ENCODE measurements around the gene SOX18. TPM values are rescaled to one million over a fixed set of nuclear protein-coding genes. Genes with fewer than 3 reads are reported as not detected.

The SOX18 gene
- total RNA-seq, 4 donors from 2014 or later = 5.6 to 19.0 (median 12.8) TPM

DNA sequence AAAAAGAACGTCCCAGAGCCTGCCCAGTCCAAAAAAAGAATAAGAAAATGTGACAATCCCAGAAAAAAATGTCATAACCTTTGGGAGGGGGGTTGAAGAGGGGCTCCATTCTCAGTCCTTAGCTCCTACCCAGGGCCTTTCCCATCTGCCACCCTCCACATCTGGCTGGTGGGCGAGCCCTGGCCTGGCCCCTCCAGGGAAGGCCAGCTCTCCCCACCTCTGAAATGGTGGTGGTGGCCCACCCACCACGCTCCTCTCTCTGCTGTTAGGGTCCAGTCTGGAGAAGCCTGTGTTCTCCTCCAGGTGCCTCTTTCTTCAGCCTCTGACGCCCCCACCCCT is 29.5 kb upstream of the SOX18 start:
- DNase-seq (ENCODE audit: extremely low spot score) = no peak
- H3K9me3 ChIP-seq = no peaks in the 10 kb centered on the region
- TF ChIP-seq POLR2A (IDR thresholded peaks at IDR 0.05; ENCODE audit: low read depth) (no peak), EP300 (IDR thresholded peaks at IDR 0.05) (no peak), POLR2AphosphoS5 (IDR thresholded peaks at IDR 0.05) (no peak)
- TF ChIP-seq, protein P1, sequence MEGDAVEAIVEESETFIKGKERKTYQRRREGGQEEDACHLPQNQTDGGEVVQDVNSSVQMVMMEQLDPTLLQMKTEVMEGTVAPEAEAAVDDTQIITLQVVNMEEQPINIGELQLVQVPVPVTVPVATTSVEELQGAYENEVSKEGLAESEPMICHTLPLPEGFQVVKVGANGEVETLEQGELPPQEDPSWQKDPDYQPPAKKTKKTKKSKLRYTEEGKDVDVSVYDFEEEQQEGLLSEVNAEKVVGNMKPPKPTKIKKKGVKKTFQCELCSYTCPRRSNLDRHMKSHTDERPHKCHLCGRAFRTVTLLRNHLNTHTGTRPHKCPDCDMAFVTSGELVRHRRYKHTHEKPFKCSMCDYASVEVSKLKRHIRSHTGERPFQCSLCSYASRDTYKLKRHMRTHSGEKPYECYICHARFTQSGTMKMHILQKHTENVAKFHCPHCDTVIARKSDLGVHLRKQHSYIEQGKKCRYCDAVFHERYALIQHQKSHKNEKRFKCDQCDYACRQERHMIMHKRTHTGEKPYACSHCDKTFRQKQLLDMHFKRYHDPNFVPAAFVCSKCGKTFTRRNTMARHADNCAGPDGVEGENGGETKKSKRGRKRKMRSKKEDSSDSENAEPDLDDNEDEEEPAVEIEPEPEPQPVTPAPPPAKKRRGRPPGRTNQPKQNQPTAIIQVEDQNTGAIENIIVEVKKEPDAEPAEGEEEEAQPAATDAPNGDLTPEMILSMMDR (IDR thresholded peaks at IDR 0.05) = no peak
- peaks cover 0 to 19% (median 3%) of the 10 kb centered on the region in 4 donors for H3K27me3 ChIP-seq
- intact Hi-C loops (cut with DNase I) = no loop called here
- H3K4me3 ChIP-seq = peak overlapping the region; percentile 67 to 86 (median 76)
- 11% methylated on average over 4 of the region's 4 CpGs for WGBS
- peak overlapping the region; percentile 58 to 80 (median 70) for H3K27ac ChIP-seq (replicated peaks in 1 of 4)
- peaks cover 0 to 12% (median 8%) of the 10 kb centered on the region in 4 donors for H3K36me3 ChIP-seq
- peaks cover 33 to 51% (median 39%) of the 10 kb centered on the region in 4 donors for H3K4me1 ChIP-seq

GRCh38 chr20:64077876-64078551 is 28.6 kb upstream of the SOX18 start:
- peaks cover 27 to 43% (median 30%) of the 10 kb centered on the region in 4 donors for H3K4me1 ChIP-seq
- WGBS = 52% methylated on average over 9 of the region's 15 CpGs
- no peaks in the 10 kb centered on the region for H3K9me3 ChIP-seq
- H3K27me3 ChIP-seq = peaks cover 0 to 10% (median 0%) of the 10 kb centered on the region in 4 donors
- DNase-seq (ENCODE audit: extremely low spot score) = no peak
- H3K27ac ChIP-seq (replicated peaks in 1 of 4) = no peak overlapping the region
- intact Hi-C loops (cut with DNase I) = no loop called here
- TF ChIP-seq POLR2A (IDR thresholded peaks at IDR 0.05; ENCODE audit: low read depth) (no peak), EP300 (IDR thresholded peaks at IDR 0.05) (no peak), POLR2AphosphoS5 (IDR thresholded peaks at IDR 0.05) (no peak)
- TF ChIP-seq, protein P1 (IDR thresholded peaks at IDR 0.05) = no peak
- peak overlapping the region; percentile 67 to 86 (median 76) for H3K4me3 ChIP-seq
- peaks cover 0 to 19% (median 17%) of the 10 kb centered on the region in 4 donors for H3K36me3 ChIP-seq

- Histone ChIP-seq H3K4me1 (peaks cover 26 to 39% (median 27%) of the 10 kb centered on the region in 4 donors), H3K4me3 (peak overlapping the region; percentile 67 to 86 (median 76)), H3K36me3 (peaks cover 5 to 24% (median 22%) of the 10 kb centered on the region in 4 donors), H3K9me3 (no peaks in the 10 kb centered on the region), H3K27me3 (peaks cover 0 to 5% (median 0%) of the 10 kb centered on the region in 4 donors), H3K27ac (replicated peaks in 1 of 4) (no peak overlapping the region)
- TF ChIP-seq, protein P1 (IDR thresholded peaks at IDR 0.05) = no peak
- no peak for TF ChIP-seq EP300 (IDR thresholded peaks at IDR 0.05)
- TF ChIP-seq POLR2A (IDR thresholded peaks at IDR 0.05; ENCODE audit: low read depth) = no peak
- no peak for TF ChIP-seq POLR2AphosphoS5 (IDR thresholded peaks at IDR 0.05)
- no CpG with 5 or more reads among the region's 7 CpGs for WGBS
- no peak for DNase-seq (ENCODE audit: extremely low spot score)
- intact Hi-C loops (cut with DNase I) = no loop called here
Observed at GRCh38 chr20:64077541-64077875, 28.1 kb upstream of the SOX18 start.

DNA sequence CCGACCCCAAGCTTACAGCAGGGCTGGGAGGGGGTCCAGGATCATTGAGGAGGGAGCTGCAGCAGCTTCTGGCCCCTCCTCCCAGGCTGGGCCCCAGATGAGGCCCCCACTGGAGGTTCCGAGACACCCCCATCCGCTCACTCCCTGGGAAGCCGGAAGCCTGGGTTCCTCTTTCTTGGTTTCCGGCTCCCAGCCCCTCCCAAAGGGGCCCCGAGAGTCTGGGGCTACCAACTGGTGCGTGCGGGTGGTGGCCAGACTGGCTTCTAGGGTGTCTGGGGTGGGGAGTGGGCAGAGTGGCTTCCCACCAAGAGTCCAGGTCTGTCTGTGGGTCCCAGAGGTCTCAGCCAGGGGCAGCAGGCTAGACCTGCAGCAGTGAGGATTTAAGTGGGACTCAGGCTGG is 27.7 kb upstream of the SOX18 start:
- Histone ChIP-seq H3K9me3 (no peaks in the 10 kb centered on the region), H3K27ac (replicated peaks in 1 of 4) (no peak overlapping the region), H3K4me3 (peak overlapping the region; percentile 67 to 86 (median 76)), H3K4me1 (peaks cover 26 to 35% (median 26%) of the 10 kb centered on the region in 4 donors), H3K36me3 (peaks cover 6 to 28% (median 26%) of the 10 kb centered on the region in 4 donors), H3K27me3 (peaks cover 0 to 1% (median 0%) of the 10 kb centered on the region in 4 donors)
- no CpG with 5 or more reads among the region's 8 CpGs for WGBS
- DNase-seq (ENCODE audit: extremely low spot score) = no peak
- TF ChIP-seq POLR2A (IDR thresholded peaks at IDR 0.05; ENCODE audit: low read depth) (no peak), EP300 (IDR thresholded peaks at IDR 0.05) (no peak), POLR2AphosphoS5 (IDR thresholded peaks at IDR 0.05) (no peak)
- TF ChIP-seq, protein P1 (IDR thresholded peaks at IDR 0.05) = no peak
- intact Hi-C loops (cut with DNase I) = no loop called here
